OCI-LY7 (cell line): ENCODE results near the gene SMYD3.

Source experiments
- EZH2phosphoT487 ChIP-seq: fragments of 200-600 bp; sonication (generic); IDR thresholded peaks from 2 replicates; pipeline ENCODE4 v1.6.1; 2018; ENCODE audit warnings: low read depth, borderline replicate concordance, mild to moderate bottlenecking, mixed run types, antibody characterized with exemption, low read length, moderate library complexity, mixed read lengths
- TF ChIP-seq, protein P1 (sequence below): fragments of 200-600 bp; sonication (generic); conservative IDR thresholded peaks from 2 replicates; pipeline ENCODE4 v1.5.1; 2014; ENCODE audit warnings: mild to moderate bottlenecking, antibody characterized with exemption, low read length, moderate library complexity, mixed read lengths

DNA sequence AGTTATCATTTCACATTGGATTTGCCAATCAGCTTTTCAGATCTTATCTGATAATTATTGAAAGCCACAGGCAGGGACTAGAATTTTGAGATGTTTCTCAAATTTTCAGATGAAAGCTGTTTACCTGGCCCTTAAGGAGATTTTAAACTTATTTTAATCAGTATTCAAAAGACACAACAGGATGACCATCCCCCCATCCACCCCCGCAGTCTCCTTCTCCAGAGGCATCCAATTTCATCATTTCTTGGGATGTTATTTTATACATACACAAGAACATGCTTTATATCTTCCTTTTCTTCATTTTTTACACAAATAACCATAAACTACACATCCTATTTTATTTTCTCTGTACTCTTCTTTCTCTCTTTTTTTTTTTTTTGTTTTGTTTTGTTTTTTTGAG, 470.9 kb downstream of the SMYD3 start:
- TF ChIP-seq, protein P1, sequence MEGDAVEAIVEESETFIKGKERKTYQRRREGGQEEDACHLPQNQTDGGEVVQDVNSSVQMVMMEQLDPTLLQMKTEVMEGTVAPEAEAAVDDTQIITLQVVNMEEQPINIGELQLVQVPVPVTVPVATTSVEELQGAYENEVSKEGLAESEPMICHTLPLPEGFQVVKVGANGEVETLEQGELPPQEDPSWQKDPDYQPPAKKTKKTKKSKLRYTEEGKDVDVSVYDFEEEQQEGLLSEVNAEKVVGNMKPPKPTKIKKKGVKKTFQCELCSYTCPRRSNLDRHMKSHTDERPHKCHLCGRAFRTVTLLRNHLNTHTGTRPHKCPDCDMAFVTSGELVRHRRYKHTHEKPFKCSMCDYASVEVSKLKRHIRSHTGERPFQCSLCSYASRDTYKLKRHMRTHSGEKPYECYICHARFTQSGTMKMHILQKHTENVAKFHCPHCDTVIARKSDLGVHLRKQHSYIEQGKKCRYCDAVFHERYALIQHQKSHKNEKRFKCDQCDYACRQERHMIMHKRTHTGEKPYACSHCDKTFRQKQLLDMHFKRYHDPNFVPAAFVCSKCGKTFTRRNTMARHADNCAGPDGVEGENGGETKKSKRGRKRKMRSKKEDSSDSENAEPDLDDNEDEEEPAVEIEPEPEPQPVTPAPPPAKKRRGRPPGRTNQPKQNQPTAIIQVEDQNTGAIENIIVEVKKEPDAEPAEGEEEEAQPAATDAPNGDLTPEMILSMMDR, result no peak
- no peak for TF ChIP-seq EZH2phosphoT487
